HG03064 (cell line): ENCODE data around the gene GNPTAB.
"Not testable (repeated sequence)": the region's sequence is repeated elsewhere in the genome, so short reads cannot be mapped to it uniquely, and the experiment has no call there.

ENCODE experiments used
- ATAC-seq: cut with Tn5 transposase; IDR thresholded peaks from one replicate; pipeline ENCODE4 v1.9.1; 2021; ENCODE audit warnings: low read depth; ENCODE audit not compliant: unreplicated experiment

GNPTAB gene

GRCh38 chr12:101743724-101744472, 86.9 kb downstream of the GNPTAB start:
- peak; percentile 98 for ATAC-seq

GRCh38 chr12:101743242-101743641, 87.5 kb downstream of the GNPTAB start:
- no peak for ATAC-seq

GRCh38 chr12:101740980-101741379, 89.8 kb downstream of the GNPTAB start:
- ATAC-seq: no peak

GRCh38 chr12:101740566-101740965, 90.2 kb downstream of the GNPTAB start:
- no peak for ATAC-seq

- no peak for ATAC-seq
Observed at GRCh38 chr12:101738920-101739665, 91.7 kb downstream of the GNPTAB start, which contains the start of gene SYCP3. Gene SYCP3, minus strand, starts transcription at chr12:101739462. Its CDS starts 1,527 bp downstream, at chr12:101737935.

DNA sequence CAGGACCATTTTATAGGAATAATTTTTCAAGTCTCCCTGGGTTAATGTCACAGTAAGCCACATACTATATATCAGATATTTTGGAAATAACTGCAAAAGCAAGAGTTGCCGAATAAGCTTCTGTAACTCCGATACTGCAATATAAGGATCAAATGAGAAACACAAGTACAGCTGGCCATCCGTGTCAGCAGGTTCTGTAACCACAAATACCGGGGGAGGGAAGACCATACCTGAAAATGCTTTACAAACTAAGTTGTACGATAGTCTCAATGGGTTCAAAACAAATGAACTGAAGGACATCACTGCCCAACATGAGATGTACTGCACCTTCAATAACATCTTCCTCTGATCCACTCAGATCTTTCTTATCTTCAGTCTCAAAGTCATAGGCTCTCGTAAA, 93.3 kb downstream of the GNPTAB start:
- ATAC-seq: no peak

GRCh38 chr12:101734482-101734881, 96.3 kb downstream of the GNPTAB start:
- not testable (repeated sequence) for ATAC-seq

DNA sequence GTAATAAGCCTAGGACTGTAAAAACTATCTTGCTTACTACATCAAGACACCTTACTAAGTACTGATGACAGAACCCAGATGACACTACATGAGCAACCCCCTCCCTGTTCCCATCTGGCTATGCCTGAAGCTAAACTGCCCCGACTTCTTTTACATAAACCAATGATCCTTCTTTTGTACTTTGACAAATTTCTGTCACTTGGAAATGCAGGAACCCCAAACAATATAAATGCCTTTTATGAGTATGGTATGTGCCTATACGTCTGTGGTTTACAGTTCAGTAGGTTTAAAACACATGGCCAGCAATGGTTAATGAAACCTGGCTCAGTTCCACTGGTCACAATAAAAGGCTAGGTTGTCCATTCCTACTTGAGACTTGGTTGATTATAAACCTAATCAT, 97.6 kb downstream of the GNPTAB start:
- no peak for ATAC-seq

DNA sequence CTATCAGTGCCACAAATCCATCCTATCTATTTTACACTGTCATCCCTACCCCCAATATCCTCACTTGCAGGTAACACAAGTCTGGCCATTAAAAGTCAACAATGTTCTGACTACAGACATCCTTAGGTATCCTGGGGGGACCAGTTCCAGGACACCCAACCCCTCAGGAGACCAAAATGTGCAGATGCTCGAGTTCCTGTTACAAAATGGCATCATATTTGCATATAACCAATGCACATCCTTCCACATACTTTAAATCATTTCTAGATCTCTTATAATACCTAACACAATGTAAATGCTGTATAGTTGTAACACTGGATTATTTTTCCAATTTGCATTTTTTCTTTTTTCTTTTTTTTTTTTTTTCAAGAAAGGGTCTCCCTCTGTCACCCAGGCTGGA, 98.4 kb downstream of the GNPTAB start:
- no peak for ATAC-seq

GRCh38 chr12:101729842-101730241, 100.9 kb downstream of the GNPTAB start:
- no peak for ATAC-seq

DNA sequence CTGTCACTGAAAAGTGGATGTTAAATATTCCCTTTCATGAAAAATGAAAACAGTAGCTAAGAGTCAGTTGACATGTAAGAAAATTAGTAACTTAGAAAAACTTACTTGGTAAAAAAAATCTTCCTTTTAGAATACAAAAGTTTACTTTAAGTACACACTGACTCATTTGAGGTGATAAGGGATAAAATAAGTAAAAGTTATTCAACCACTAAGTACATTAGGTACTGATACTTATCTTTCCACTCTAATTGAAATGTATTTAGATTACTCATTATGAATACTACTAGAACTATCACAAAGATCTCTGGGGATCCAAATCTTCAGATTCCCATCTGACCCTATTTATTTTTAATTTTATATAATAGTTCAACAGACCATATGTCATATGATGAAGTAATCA, 103.7 kb downstream of the GNPTAB start:
- ATAC-seq: no peak

DNA sequence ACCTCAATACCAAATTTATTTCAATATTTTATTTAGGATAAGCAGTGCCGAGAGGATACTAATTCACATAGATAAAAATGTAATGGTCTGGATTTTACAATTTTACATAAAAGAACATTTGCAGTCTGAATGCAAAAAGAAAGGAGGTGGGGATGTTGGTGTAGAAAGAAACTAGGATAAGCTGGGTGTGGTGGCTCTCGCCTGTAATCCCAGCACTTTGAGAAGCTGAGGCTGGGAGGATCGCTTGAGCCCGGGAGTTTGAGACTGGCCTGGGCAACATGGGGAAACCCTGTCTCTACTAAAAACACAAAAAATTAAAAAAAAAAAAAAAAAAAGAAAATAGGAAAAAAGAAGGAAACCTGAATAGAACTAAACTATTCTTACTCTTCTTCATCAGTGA, 108.4 kb downstream of the GNPTAB start:
- ATAC-seq: no peak

DNA sequence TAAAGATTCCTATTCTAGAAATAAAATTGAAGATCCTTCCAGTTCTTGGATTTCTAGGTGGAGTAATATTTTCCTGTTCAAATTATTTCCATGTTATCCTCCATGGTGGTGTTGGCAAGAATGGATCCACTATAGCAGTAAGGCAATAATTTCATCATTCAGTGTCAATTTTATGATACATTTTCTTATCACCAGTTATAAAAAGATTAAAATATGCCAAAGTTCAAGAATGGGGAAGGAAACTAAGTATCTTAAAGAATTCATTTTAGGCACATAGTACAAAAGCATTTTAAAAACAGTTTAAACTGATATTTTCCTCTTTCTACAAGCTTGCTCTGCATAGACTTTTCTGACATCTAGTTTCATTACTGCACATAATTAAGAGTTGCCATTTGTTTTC, 110.6 kb downstream of the GNPTAB start:
- ATAC-seq: no peak

DNA sequence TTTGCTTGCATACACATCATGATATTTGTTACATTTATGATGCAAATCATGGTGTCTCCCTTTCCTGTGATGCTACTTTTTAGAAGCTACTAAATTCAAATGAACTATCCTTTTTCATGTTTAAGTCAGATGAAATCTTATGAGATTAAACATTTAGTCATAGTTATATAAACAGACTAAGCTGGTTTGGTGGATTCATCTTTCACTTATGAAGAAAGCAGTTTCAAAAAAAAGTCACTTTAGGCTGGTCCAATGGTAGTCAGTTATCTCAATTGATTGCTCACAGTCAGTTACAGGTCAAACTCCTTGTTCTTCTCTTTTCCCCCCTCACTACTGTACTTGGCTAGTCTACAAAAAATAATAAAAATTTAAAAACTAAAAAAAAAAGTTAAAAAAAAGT, 111.2 kb downstream of the GNPTAB start:
- ATAC-seq: no peak

DNA sequence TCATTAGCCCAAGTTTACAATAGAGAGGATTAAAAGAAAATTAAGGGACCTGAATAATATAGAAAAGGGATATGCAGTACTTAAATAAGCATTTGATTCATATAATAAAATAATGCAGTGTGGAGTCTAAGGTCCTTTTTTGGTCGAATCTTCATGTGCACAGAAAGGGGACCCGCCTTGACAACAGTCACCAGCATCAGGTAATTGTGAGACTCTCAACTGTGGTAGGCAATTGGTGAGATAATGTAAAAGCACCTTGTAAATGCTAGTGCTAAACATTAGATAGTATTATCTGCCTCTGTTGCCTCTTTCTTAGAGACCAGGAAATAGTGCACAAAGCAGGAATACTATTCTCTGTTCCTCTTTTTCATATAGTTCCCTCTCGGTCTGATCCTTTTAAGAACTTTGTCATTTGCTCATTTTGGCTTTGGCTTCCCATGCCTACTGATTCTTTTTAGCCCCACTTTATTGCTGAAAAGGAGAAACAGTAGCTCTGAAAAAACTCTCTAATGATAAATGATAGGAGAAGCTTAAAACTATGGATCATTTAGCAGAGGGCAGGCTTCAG, 115.8 kb downstream of the GNPTAB start:
- ATAC-seq: no peak

GRCh38 chr12:101713930-101714329, 116.8 kb downstream of the GNPTAB start:
- no peak for ATAC-seq

DNA sequence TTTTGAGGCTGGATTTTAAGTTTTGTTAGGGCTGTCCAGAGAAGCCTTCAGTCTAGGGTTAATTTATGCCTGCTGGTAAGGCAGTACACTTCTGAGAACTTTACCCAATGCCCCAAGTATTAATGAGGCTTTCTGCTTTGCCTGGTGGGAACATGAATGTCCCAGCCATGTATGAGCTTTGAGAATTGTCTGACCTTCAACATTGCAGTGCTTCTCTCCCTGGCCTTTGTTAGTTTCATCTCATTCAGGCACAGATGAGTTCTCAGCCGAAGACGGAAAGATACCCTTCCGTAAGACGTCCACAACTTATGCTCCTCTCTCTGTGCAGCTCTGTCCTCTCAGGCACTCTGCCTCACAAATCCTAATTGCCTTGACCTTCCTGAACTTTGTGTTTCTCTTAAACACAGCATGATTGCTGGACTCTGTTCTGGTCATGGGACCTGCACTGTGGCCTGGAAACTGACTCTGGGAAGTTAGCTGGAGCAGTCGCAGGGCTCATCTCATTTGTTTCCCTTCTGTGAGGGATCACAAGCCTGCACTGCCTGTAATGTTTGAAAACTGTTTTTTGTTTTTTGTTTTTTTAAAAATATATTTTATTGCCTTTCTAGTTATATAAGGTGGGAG, 117.6 kb downstream of the GNPTAB start:
- ATAC-seq: no peak

- ATAC-seq: no peak
Observed at GRCh38 chr12:101710288-101710687, 120.5 kb downstream of the GNPTAB start.

DNA sequence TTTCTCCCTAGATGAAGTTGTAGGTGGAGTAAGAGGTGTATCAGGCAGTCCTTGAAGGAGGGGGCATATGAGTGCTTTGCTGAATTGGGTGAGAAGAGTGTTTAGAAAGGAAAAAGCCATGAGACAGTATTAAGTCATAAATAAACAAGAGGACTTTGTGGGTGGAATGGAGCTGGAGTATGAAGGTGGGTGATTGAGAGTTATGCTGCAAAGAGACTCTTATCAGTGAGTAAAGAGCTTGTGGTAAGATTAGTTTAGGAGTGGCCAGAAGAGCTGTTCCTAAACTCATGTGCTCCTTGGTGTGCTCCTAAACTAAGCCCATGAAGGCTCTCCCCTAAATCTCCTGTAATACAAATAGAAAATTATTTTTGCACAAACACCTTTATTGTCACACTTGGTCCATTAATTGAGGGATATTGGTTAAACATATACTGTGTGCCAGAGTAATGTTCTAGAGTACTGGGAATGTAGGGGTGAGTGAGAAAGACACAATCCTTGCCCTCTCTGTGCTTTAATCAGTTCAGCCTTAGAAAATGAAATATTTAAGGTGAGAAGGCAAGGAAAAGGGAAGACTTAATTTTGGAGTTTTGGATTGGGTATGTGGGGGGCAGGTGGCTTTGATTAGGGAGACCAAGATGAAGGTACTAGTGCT, 123.5 kb downstream of the GNPTAB start:
- ATAC-seq: no peak

DNA sequence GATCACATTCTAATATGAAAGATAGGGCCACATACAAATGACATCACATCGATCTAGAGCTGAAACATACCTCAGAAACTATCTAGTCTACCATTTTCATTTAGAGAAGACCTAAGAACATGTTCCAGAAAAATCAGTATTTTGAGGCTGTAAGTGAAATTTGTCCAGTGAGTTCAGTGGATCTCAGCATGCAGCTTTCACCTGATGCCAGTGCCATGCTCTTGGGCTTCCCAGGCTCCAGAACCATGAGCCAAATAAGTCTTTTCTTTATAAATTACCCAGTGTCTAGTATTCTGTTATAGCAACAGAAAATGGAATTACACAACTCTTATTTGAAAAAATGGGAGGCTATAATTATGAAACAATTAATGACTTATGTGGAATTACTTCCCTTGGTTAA, 124.4 kb downstream of the GNPTAB start:
- ATAC-seq: no peak

- ATAC-seq: no peak
Observed at GRCh38 chr12:101703487-101703886, 127.3 kb downstream of the GNPTAB start.
